HG03521 (cell line): ENCODE measurements around the gene OSTF1.
A peak's percentile ranks its signal among the peaks of the same experiment; 100 is the strongest.

Experiments used
- ATAC-seq: cut with Tn5 transposase; IDR thresholded peaks from one replicate; pipeline ENCODE4 v1.9.1; 2021; ENCODE audit warnings: mild to moderate bottlenecking, moderate library complexity; ENCODE audit not compliant: unreplicated experiment

The OSTF1 gene

GRCh38 chr9:75084081-75084672, 4.1 kb upstream of the OSTF1 start:
- ATAC-seq = no peak

- ATAC-seq = no peak
Observed at GRCh38 chr9:75085640-75086039, 2.7 kb upstream of the OSTF1 start.

- ATAC-seq = no peak
Observed at GRCh38 chr9:75086541-75087288, 1.6 kb upstream of the OSTF1 start.

- ATAC-seq = peak; percentile 14
Observed at GRCh38 chr9:75087289-75087823, 958 bp upstream of the OSTF1 start.

- ATAC-seq = peak; percentile 13
Observed at GRCh38 chr9:75088646-75089372, 495 bp downstream of the OSTF1 start.

- no peak for ATAC-seq
Observed at GRCh38 chr9:75089373-75089766, 1.1 kb downstream of the OSTF1 start.

GRCh38 chr9:75090579-75090978, 2.3 kb downstream of the OSTF1 start:
- ATAC-seq = no peak

- no peak for ATAC-seq
Observed at GRCh38 chr9:75092766-75093165, 4.5 kb downstream of the OSTF1 start.

- ATAC-seq = no peak
Observed at GRCh38 chr9:75096796-75097195, 8.5 kb downstream of the OSTF1 start.

- ATAC-seq = no peak
Observed at GRCh38 chr9:75101004-75101588, 12.8 kb downstream of the OSTF1 start.

- no peak for ATAC-seq
Observed at GRCh38 chr9:75102177-75102790, 14.0 kb downstream of the OSTF1 start.

- no peak for ATAC-seq
Observed at GRCh38 chr9:75104607-75105006, 16.3 kb downstream of the OSTF1 start.

- no peak for ATAC-seq
Observed at GRCh38 chr9:75105019-75105540, 16.8 kb downstream of the OSTF1 start.

- ATAC-seq = no peak
Observed at GRCh38 chr9:75105841-75106240, 17.5 kb downstream of the OSTF1 start.

GRCh38 chr9:75106857-75107256, 18.5 kb downstream of the OSTF1 start:
- ATAC-seq = no peak

GRCh38 chr9:75108571-75108970, 20.3 kb downstream of the OSTF1 start:
- no peak for ATAC-seq

GRCh38 chr9:75109210-75109839, 21.0 kb downstream of the OSTF1 start:
- no peak for ATAC-seq

- no peak for ATAC-seq
Observed at GRCh38 chr9:75111019-75111622, 22.8 kb downstream of the OSTF1 start.

- no peak for ATAC-seq
Observed at GRCh38 chr9:75112789-75113188, 24.5 kb downstream of the OSTF1 start.

- no peak for ATAC-seq
Observed at GRCh38 chr9:75116306-75116705, 28.0 kb downstream of the OSTF1 start.
